AG10803 (cell line): ENCODE measurements around the gene DMRT3.

Experiments
- DNase-seq: peaks from one replicate; pipeline ENCODE4 v3.0.0; 2010; ENCODE audit warnings: low read depth
- H3K4me3 ChIP-seq: 2 replicates; pipeline ENCODE4 v1.5.1; 2011; ENCODE audit warnings: mild to moderate bottlenecking, low read length, control low read depth
- CTCF ChIP-seq: conservative IDR thresholded peaks from 2 replicates; pipeline ENCODE4 v1.5.1; 2011; ENCODE audit warnings: mild to moderate bottlenecking, low read length, control low read depth, inconsistent platforms

The DMRT3 gene

GRCh38 chr9:975740-976257 lies 656 bp upstream of the DMRT3 start:
- DNase-seq = no peak
- no peak for TF ChIP-seq CTCF
- H3K4me3 ChIP-seq = no peak overlapping the region

- no peak overlapping the region for H3K4me3 ChIP-seq
- no peak for TF ChIP-seq CTCF
- no peak for DNase-seq
Measured at GRCh38 chr9:976943-977837, 735 bp downstream of the DMRT3 start.

- H3K4me3 ChIP-seq = no peak overlapping the region
- no peak for TF ChIP-seq CTCF
- no peak for DNase-seq
Measured at GRCh38 chr9:977838-978830, 1.7 kb downstream of the DMRT3 start.

- no peak for TF ChIP-seq CTCF
- no peak for DNase-seq
- no peak overlapping the region for H3K4me3 ChIP-seq
Measured at GRCh38 chr9:979983-980382, 3.5 kb downstream of the DMRT3 start.

- no peak for TF ChIP-seq CTCF
- DNase-seq = no peak
- H3K4me3 ChIP-seq = no peak overlapping the region
Measured at GRCh38 chr9:980640-981039, 4.2 kb downstream of the DMRT3 start.

GRCh38 chr9:981491-981898 lies 5.0 kb downstream of the DMRT3 start:
- no peak for DNase-seq

More at GRCh38 chr9:981491-981898, 5.0 kb downstream of the DMRT3 start:
- TF ChIP-seq CTCF = no peak
- no peak overlapping the region for H3K4me3 ChIP-seq
